IMR-90 (cell line): ENCODE measurements around the gene IL17D. TPM values are rescaled to one million over a fixed set of nuclear protein-coding genes. Genes with fewer than 3 reads are reported as not detected.

Source experiments
- ATAC-seq: fragments of 200-7000 bp; cut with Tn5 transposase; 2 replicates; pipeline ENCODE4 v1.9.1; 2020; ENCODE audit warnings: low read depth, mild to moderate bottlenecking, moderate library complexity
- BruUV-seq: library from RNA; stranded (reverse); fragments of 400-500 nt; replicated peaks from 2 replicates; lab custom pipeline; 2021; lab: Mats Ljungman, UMichigan
- CTCF ChIA-PET: fragments of 300-600 bp; formaldehyde crosslinking; extraction: SDS; loops from one replicate; lab custom pipeline; 2021; ENCODE audit warnings: antibody characterized with exemption; lab: Yijun Ruan, JAX
- POLR2A ChIA-PET: fragments of 300-600 bp; sonication (Branson Sonifier 250); formaldehyde crosslinking; loops from one replicate; lab custom pipeline; 2022; ENCODE audit warnings: antibody characterized with exemption; ENCODE audit not compliant: unreplicated experiment; lab: Charles Lee
- DNase-seq: peaks from one replicate; pipeline ENCODE4 v3.0.0; 2013
- H2AFZ ChIP-seq: replicated peaks from 2 replicates; pipeline ENCODE3; 2013; ENCODE audit warnings: low read length, mild to moderate bottlenecking; ENCODE audit not compliant: poor library complexity
- H2AK5ac ChIP-seq: 2 replicates; pipeline ENCODE4 v1.6.1; 2013; ENCODE audit warnings: low read depth, low read length, inconsistent platforms
- H2AK9ac ChIP-seq: replicated peaks from 2 replicates; pipeline ENCODE3; 2013; ENCODE audit warnings: mild to moderate bottlenecking, low read depth, low read length, moderate library complexity; ENCODE audit not compliant: poor library complexity
- H2BK120ac ChIP-seq: 2 replicates; pipeline ENCODE4 v1.6.1; 2013; ENCODE audit warnings: low read depth, low read length, inconsistent platforms
- H2BK15ac ChIP-seq: 3 replicates; pipeline ENCODE4 v1.6.1; 2013; ENCODE audit warnings: low read depth, low read length, inconsistent platforms
- H2BK20ac ChIP-seq: 2 replicates; pipeline ENCODE4 v1.6.1; 2013; ENCODE audit warnings: low read depth, mild to moderate bottlenecking, inconsistent platforms, low read length, moderate library complexity
- H2BK5ac ChIP-seq: 2 replicates; pipeline ENCODE4 v1.6.1; 2013; ENCODE audit warnings: mild to moderate bottlenecking, low read depth, low read length, inconsistent platforms; ENCODE audit not compliant: poor library complexity, severe bottlenecking
- H3K14ac ChIP-seq: replicated peaks from 2 replicates; pipeline ENCODE4 v1.6.1; 2013; ENCODE audit warnings: low read depth, low read length, inconsistent platforms
- H3K18ac ChIP-seq: 2 replicates; pipeline ENCODE4 v1.6.1; 2013; ENCODE audit warnings: low read depth, low read length, control low read depth
- H3K23ac ChIP-seq: 2 replicates; pipeline ENCODE4 v1.6.1; 2013; ENCODE audit warnings: low read depth, low read length, inconsistent platforms
- H3K27ac ChIP-seq: 2 replicates; pipeline ENCODE4 v1.5.1; 2013; ENCODE audit warnings: mild to moderate bottlenecking, control low read depth, low read length; ENCODE audit not compliant: insufficient read depth
- H3K27me3 ChIP-seq: 2 replicates; pipeline ENCODE4 v1.6.1; 2013; ENCODE audit warnings: low read length; ENCODE audit not compliant: control insufficient read depth, insufficient read depth
- H3K36me3 ChIP-seq: 2 replicates; pipeline ENCODE4 v1.6.1; 2013; ENCODE audit warnings: low read length, mixed read lengths; ENCODE audit not compliant: control insufficient read depth, insufficient read depth
- H3K4ac ChIP-seq: 2 replicates; pipeline ENCODE4 v1.6.1; 2013; ENCODE audit warnings: low read depth, low read length, inconsistent platforms
- H3K4me1 ChIP-seq: 2 replicates; pipeline ENCODE4 v1.6.1; 2013; ENCODE audit warnings: low read length, mixed read lengths; ENCODE audit not compliant: control insufficient read depth, insufficient read depth
- H3K4me2 ChIP-seq: 2 replicates; pipeline ENCODE4 v1.6.1; 2013; ENCODE audit warnings: low read depth, mild to moderate bottlenecking, control low read depth, low read length, moderate library complexity
- H3K4me3 ChIP-seq: 2 replicates; pipeline ENCODE4 v1.5.1; 2013; ENCODE audit warnings: low read depth, mild to moderate bottlenecking, control low read depth, low read length, moderate library complexity; ENCODE audit not compliant: insufficient read depth
- H3K56ac ChIP-seq: 2 replicates; pipeline ENCODE4 v1.6.1; 2013; ENCODE audit warnings: low read length, inconsistent platforms; ENCODE audit not compliant: insufficient read depth; ENCODE audit errors: extremely low read depth
- H3K79me1 ChIP-seq, 2 experiments: 2 replicates each; pipeline ENCODE4 v1.6.1; 2013; ENCODE audit warnings: low read length in 2 of 2, inconsistent platforms in 1 of 2, low read depth in 1 of 2
- H3K9ac ChIP-seq: 2 replicates; pipeline ENCODE4 v1.6.1; 2013; ENCODE audit warnings: low read depth, low read length, control low read depth
- H3K9me1 ChIP-seq: 2 replicates; pipeline ENCODE4 v1.6.1; 2013; ENCODE audit warnings: low read length, inconsistent platforms; ENCODE audit not compliant: insufficient read depth
- H3K9me3 ChIP-seq: 2 replicates; pipeline ENCODE4 v1.6.1; 2013; ENCODE audit warnings: low read length; ENCODE audit not compliant: control insufficient read depth, insufficient read depth
- H4K20me1 ChIP-seq: 2 replicates; pipeline ENCODE4 v1.6.1; 2013; ENCODE audit warnings: low read length, inconsistent platforms; ENCODE audit not compliant: insufficient read depth
- H4K5ac ChIP-seq: 2 replicates; pipeline ENCODE4 v1.6.1; 2013; ENCODE audit warnings: mild to moderate bottlenecking, low read depth, low read length, control low read depth
- H4K8ac ChIP-seq, 2 experiments: 2 replicates each; pipeline ENCODE4 v1.6.1; 2013; ENCODE audit warnings: low read depth in 2 of 2, low read length in 2 of 2, control low read depth in 1 of 2, inconsistent platforms in 1 of 2
- H4K91ac ChIP-seq: 2 replicates; pipeline ENCODE4 v1.6.1; 2013; ENCODE audit warnings: low read depth, low read length, inconsistent platforms; ENCODE audit not compliant: insufficient read depth
- BHLHE40 ChIP-seq: fragments of 150-350 bp; IDR thresholded peaks from 2 replicates; pipeline ENCODE4 v1.6.1; 2016; ENCODE audit warnings: mild to moderate bottlenecking, low read depth, low read length
- CHD1 ChIP-seq: IDR thresholded peaks from 2 replicates; pipeline ENCODE4 v1.6.1; 2012; ENCODE audit warnings: low read depth, low read length, improper control_type of control experiment
- MAFK ChIP-seq: IDR thresholded peaks from 2 replicates; pipeline ENCODE4 v1.6.1; 2012; ENCODE audit warnings: low read depth, low read length, improper control_type of control experiment
- NFE2L2 ChIP-seq: fragments of 150-350 bp; IDR thresholded peaks from 2 replicates; pipeline ENCODE4 v1.6.1; 2016; ENCODE audit warnings: low read depth, mild to moderate bottlenecking, low read length
- POLR2A ChIP-seq: IDR thresholded peaks from 2 replicates; pipeline ENCODE4 v1.6.1; 2012; ENCODE audit warnings: mild to moderate bottlenecking, low read depth, low read length
- RAD21 ChIP-seq: IDR thresholded peaks from 2 replicates; pipeline ENCODE4 v1.6.1; 2012; ENCODE audit warnings: low read length, improper control_type of control experiment
- WGBS, 2 experiments: methylation state at CpG; one replicate each; pipeline versions ENCODE4 v1.1.5 to v1.1.7; 2013; ENCODE audit warnings: missing lambda C conversion rate in 2 of 2; ENCODE audit not compliant: insufficient read length in 1 of 2; ENCODE audit errors: extremely low coverage in 2 of 2; 5-methylcytosine and 5-hydroxymethylcytosine counted together
- dilution Hi-C: fragments of 300-500 bp; cut with HindIII; formaldehyde crosslinking; loops from one replicate; pipeline ENCODE4 v1.14.3; 2018; ENCODE audit warnings: low sequenced_read_pairs; ENCODE audit not compliant: unreplicated experiment
- in situ Hi-C: fragments of 300-500 bp; cut with MboI; formaldehyde crosslinking; loops from 3 replicates; pipeline ENCODE4 v1.14.3; 2019; ENCODE audit warnings: low sequenced_read_pairs, inconsistent platforms, mixed read lengths
- intact Hi-C: fragments of 100-400 bp; cut with micrococcal nuclease; formaldehyde crosslinking; loops from 2 replicates; pipeline ENCODE4 v1.10.0; 2022
- polyA plus RNA-seq, 3 experiments: library from polyadenylated mRNA; depleted of rRNA; stranded (reverse); fragments of >200 nt; gene quantifications; 2 replicates each; pipeline ENCODE4 v1.2.3, GENCODE V29; 2012; ENCODE audit warnings: low replicate concordance in 1 of 3
- total RNA-seq: library from RNA; depleted of rRNA; stranded (reverse); fragments of >200 nt; gene quantifications from 2 replicates; pipeline ENCODE4 v1.2.3, GENCODE V29; 2012
- TF ChIP-seq, protein P1 (sequence below): fragments of 150-350 bp; IDR thresholded peaks from 2 replicates; pipeline ENCODE4 v1.6.1; 2016; ENCODE audit warnings: low read depth, mild to moderate bottlenecking, low read length, moderate library complexity, borderline replicate concordance
- TF ChIP-seq, protein P2 (sequence below): fragments of 150-350 bp; IDR thresholded peaks from 2 replicates; pipeline ENCODE4 v1.6.1; 2017; ENCODE audit warnings: mild to moderate bottlenecking, antibody characterized with exemption, low read length, low read depth
- TF ChIP-seq, protein P3 (sequence below): conservative IDR thresholded peaks from 2 replicates; pipeline ENCODE4 v1.5.1; 2012; ENCODE audit warnings: mild to moderate bottlenecking, low read depth, low read length, improper control_type of control experiment

The IL17D gene
- total and polyA plus RNA-seq, 2 of the 4 experiments (the other 2 are of a cell fraction): 0.72 to 1.4 TPM

DNA sequence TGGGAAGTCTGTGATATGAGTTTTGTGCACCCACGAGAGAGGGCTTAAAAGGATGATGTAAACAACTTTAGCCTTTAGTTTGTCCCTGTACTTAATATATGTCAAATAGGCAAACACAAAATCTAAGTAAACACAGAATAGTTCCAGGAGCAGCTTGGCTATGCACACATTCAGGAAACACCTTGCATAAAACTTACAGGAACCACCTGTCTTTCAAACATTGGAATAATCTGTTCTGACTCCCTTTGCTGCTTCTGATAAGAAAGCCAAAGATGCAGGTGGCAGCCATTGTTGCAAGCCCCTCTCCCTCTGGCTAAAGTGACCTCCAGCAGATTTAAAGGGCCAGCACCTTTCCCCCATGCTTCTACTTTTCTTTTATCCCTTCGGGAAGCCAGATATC lies 65.6 kb downstream of the IL17D start:
- dilution Hi-C loops: no loop called here
- H2AK5ac ChIP-seq: no peak overlapping the region
- ATAC-seq (no peak), DNase-seq (no peak)
- H3K79me1 ChIP-seq: peaks cover 12 to 20% of the 10 kb centered on the region in 2 experiments
- ChIA-PET POLR2A (no interaction called here), CTCF (no interaction called here)
- H3K9me3 ChIP-seq: no peaks in the 10 kb centered on the region
- no peak overlapping the region for H3K23ac ChIP-seq
- no peak overlapping the region for H2BK20ac ChIP-seq
- no peaks in the 10 kb centered on the region for H3K27me3 ChIP-seq
- H3K4me2 ChIP-seq: no peak overlapping the region
- intact Hi-C loops: no loop called here
- BruUV-seq: no TSS peak
- H3K4me3 ChIP-seq: no peak overlapping the region
- no peak overlapping the region for H2AFZ ChIP-seq
- no peak overlapping the region for H4K8ac ChIP-seq
- H3K4me1 ChIP-seq: peaks cover 2% of the 10 kb centered on the region; the same call in 1 of the 2 replicates
- no CpG with 5 or more reads among the region's 2 CpGs for WGBS, 2 experiments
- H3K4ac ChIP-seq: no peak overlapping the region
- H4K91ac ChIP-seq: no peak overlapping the region
- H3K18ac ChIP-seq: no peak overlapping the region
- no peak overlapping the region for H3K27ac ChIP-seq
- H3K36me3 ChIP-seq: peaks cover 2% of the 10 kb centered on the region; the same call in 1 of the 2 replicates
- no peaks in the 10 kb centered on the region for H4K20me1 ChIP-seq
- in situ Hi-C loops: no loop called here
- no peak overlapping the region for H2BK5ac ChIP-seq
- H2AK9ac ChIP-seq: no peak overlapping the region
- H3K14ac ChIP-seq: no peak overlapping the region
- no peak overlapping the region for H3K9ac ChIP-seq
- TF ChIP-seq, protein P1, sequence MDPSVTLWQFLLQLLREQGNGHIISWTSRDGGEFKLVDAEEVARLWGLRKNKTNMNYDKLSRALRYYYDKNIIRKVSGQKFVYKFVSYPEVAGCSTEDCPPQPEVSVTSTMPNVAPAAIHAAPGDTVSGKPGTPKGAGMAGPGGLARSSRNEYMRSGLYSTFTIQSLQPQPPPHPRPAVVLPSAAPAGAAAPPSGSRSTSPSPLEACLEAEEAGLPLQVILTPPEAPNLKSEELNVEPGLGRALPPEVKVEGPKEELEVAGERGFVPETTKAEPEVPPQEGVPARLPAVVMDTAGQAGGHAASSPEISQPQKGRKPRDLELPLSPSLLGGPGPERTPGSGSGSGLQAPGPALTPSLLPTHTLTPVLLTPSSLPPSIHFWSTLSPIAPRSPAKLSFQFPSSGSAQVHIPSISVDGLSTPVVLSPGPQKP: no peak
- TF ChIP-seq, protein P2, sequence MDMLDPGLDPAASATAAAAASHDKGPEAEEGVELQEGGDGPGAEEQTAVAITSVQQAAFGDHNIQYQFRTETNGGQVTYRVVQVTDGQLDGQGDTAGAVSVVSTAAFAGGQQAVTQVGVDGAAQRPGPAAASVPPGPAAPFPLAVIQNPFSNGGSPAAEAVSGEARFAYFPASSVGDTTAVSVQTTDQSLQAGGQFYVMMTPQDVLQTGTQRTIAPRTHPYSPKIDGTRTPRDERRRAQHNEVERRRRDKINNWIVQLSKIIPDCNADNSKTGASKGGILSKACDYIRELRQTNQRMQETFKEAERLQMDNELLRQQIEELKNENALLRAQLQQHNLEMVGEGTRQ: no peak
- TF ChIP-seq BHLHE40 (no peak), CHD1 (no peak), POLR2A (no peak), NFE2L2 (no peak), MAFK (no peak), RAD21 (no peak)
- TF ChIP-seq, protein P3, sequence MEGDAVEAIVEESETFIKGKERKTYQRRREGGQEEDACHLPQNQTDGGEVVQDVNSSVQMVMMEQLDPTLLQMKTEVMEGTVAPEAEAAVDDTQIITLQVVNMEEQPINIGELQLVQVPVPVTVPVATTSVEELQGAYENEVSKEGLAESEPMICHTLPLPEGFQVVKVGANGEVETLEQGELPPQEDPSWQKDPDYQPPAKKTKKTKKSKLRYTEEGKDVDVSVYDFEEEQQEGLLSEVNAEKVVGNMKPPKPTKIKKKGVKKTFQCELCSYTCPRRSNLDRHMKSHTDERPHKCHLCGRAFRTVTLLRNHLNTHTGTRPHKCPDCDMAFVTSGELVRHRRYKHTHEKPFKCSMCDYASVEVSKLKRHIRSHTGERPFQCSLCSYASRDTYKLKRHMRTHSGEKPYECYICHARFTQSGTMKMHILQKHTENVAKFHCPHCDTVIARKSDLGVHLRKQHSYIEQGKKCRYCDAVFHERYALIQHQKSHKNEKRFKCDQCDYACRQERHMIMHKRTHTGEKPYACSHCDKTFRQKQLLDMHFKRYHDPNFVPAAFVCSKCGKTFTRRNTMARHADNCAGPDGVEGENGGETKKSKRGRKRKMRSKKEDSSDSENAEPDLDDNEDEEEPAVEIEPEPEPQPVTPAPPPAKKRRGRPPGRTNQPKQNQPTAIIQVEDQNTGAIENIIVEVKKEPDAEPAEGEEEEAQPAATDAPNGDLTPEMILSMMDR: no peak
- no peak overlapping the region for H2BK120ac ChIP-seq
- no peak overlapping the region for H3K56ac ChIP-seq
- no peak overlapping the region for H4K5ac ChIP-seq
- no peaks in the 10 kb centered on the region; the same call in 1 of the 2 replicates for H3K9me1 ChIP-seq
- H2BK15ac ChIP-seq: no peak overlapping the region
